CD4-positive, alpha-beta memory T cell (primary cell): ENCODE measurements around the gene SETBP1. TPM values are rescaled to one million over a fixed set of nuclear protein-coding genes. Genes with fewer than 3 reads are reported as not detected.

Experiments
- CTCF ChIA-PET: fragments of 350-600 bp; sonication (Branson Sonifier 250); formaldehyde crosslinking; loops from one replicate; lab custom pipeline; 2021; ENCODE audit warnings: inconsistent platforms; ENCODE audit not compliant: partially characterized antibody; lab: Charles Lee
- POLR2A ChIA-PET: fragments of 350-600 bp; sonication (Branson Sonifier 250); formaldehyde crosslinking; loops from one replicate; lab custom pipeline; 2021; ENCODE audit not compliant: partially characterized antibody; lab: Charles Lee
- DNase-seq, 5 donors: peaks; one replicate each; pipeline versions ENCODE4 v3.0.0 to v3.0.0-alpha.2; 2020 to 2022; ENCODE audit warnings: mixed read lengths in 1 of 5
- H3K27ac ChIP-seq: one replicate; pipeline ENCODE4 v1.7.0; 2013; ENCODE audit warnings: low read depth, low read length
- H3K27me3 ChIP-seq: 2 replicates; pipeline ENCODE4 v1.7.0; 2013; ENCODE audit warnings: mild to moderate bottlenecking, low read length, moderate library complexity; ENCODE audit not compliant: insufficient read depth
- H3K36me3 ChIP-seq: 2 replicates; pipeline ENCODE4 v1.7.0; 2013; ENCODE audit warnings: mild to moderate bottlenecking, low read length, moderate library complexity; ENCODE audit not compliant: insufficient read depth
- H3K4me1 ChIP-seq: 2 replicates; pipeline ENCODE4 v1.7.0; 2013; ENCODE audit warnings: mild to moderate bottlenecking, low read length, moderate library complexity; ENCODE audit not compliant: insufficient read depth
- H3K4me3 ChIP-seq, 2 donors: one replicate each; pipeline ENCODE4 v1.7.0; 2013; ENCODE audit warnings: low read length in 2 of 2, mild to moderate bottlenecking in 1 of 2
- H3K9me3 ChIP-seq, 2 donors: one replicate each; pipeline ENCODE4 v1.7.0; 2013; ENCODE audit warnings: low read length in 2 of 2, control low read depth in 1 of 2; ENCODE audit not compliant: control insufficient read depth in 1 of 2
- H3K27ac Mint-ChIP-seq, 7 donors: one replicate each; pipeline ENCODE4 v1.8.0; 2020 to 2021; ENCODE audit warnings: mixed read lengths in 7 of 7, mild to moderate bottlenecking in 6 of 7, inconsistent platforms in 3 of 7, moderate library complexity in 3 of 7
- H3K27me3 Mint-ChIP-seq, 2 donors: one replicate each; pipeline ENCODE4 v1.8.0; 2020 to 2021; ENCODE audit warnings: mixed read lengths in 2 of 2
- H3K36me3 Mint-ChIP-seq, 2 donors: one replicate each; pipeline ENCODE4 v1.8.0; 2020 to 2021; ENCODE audit warnings: mixed read lengths in 2 of 2, inconsistent platforms in 1 of 2, mild to moderate bottlenecking in 1 of 2
- H3K4me1 Mint-ChIP-seq, 4 donors: one replicate each; pipeline ENCODE4 v1.8.0; 2020 to 2021; ENCODE audit warnings: mixed read lengths in 4 of 4, mild to moderate bottlenecking in 1 of 4
- H3K4me3 Mint-ChIP-seq, 8 donors: one replicate each; pipeline ENCODE4 v1.8.0; 2020 to 2021; ENCODE audit warnings: mixed read lengths in 8 of 8, mild to moderate bottlenecking in 7 of 8, moderate library complexity in 6 of 8, inconsistent platforms in 3 of 8
- H3K9me3 Mint-ChIP-seq, 8 donors: one replicate each; pipeline ENCODE4 v1.8.0; 2020 to 2021; ENCODE audit warnings: mixed read lengths in 8 of 8, mild to moderate bottlenecking in 5 of 8, inconsistent platforms in 3 of 8, moderate library complexity in 1 of 8
- intact Hi-C: fragments of 100-400 bp; cut with micrococcal nuclease; formaldehyde crosslinking; loops from one replicate; pipeline ENCODE4 v1.15.1; 2023
- polyA plus RNA-seq, 2 donors: library from polyadenylated mRNA; unstranded; fragments of 300-500 nt; fragmentation: Illumina TruSeq; gene quantifications; one replicate each; pipeline ENCODE4 v1.2.3, GENCODE V29; 2021
- total RNA-seq, 2 experiments: library from RNA; stranded (reverse); gene quantifications; one replicate each; pipeline ENCODE4 v1.2.3, GENCODE V29; 2021

The SETBP1 gene
- total and polyA plus RNA-seq, 4 experiments from 2014 or later: 0.03 to 0.21 (median 0.09) TPM; not detected in 1

DNA sequence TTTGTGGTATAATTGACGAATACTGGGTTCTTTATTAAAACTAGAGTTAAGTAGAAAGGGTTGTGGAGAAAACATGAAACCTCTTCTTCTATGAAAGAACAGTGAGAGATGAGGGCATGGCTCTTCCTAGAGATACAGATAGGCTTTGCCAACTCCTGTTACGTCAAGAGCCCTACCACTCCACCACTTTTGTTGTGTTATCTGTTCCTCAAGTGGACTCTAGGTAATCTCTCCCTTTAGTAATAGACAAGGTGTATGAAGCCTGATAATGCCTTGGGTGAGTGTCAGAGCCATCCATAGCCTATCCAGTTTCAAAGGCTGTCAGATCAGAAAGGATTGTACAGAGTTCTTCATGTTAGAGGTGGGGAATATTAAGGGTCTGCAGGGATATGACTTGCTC, 176.4 kb downstream of the SETBP1 start:
- H3K27ac Mint-ChIP-seq: no peak overlapping the region
- CTCF ChIA-PET: no interaction called here
- peaks cover 0 to 4% of the 10 kb centered on the region in 2 donors for H3K27me3 Mint-ChIP-seq
- POLR2A ChIA-PET: no interaction called here
- DNase-seq: no peak
- Histone ChIP-seq H3K9me3 (no peaks in the 10 kb centered on the region), H3K4me1 (no peaks in the 10 kb centered on the region), H3K36me3 (no peaks in the 10 kb centered on the region), H3K4me3 (no peak overlapping the region), H3K27me3 (no peaks in the 10 kb centered on the region), H3K27ac (no peak overlapping the region)
- H3K36me3 Mint-ChIP-seq: no peaks in the 10 kb centered on the region
- intact Hi-C loops: no loop called here
- H3K4me3 Mint-ChIP-seq: no peak overlapping the region
- no peaks in the 10 kb centered on the region for H3K4me1 Mint-ChIP-seq
- no peaks in the 10 kb centered on the region for H3K9me3 Mint-ChIP-seq

GRCh38 chr18:44857744-44858491, 177.2 kb downstream of the SETBP1 start:
- intact Hi-C loops: no loop called here

GRCh38 chr18:44859263-44859662, 178.6 kb downstream of the SETBP1 start:
- no peaks in the 10 kb centered on the region for H3K36me3 ChIP-seq
- POLR2A ChIA-PET: no interaction called here
- intact Hi-C loops: no loop called here
- CTCF ChIA-PET: no interaction called here
- Mint-ChIP-seq H3K4me1 (no peaks in the 10 kb centered on the region), H3K27me3 (peaks cover 0 to 4% of the 10 kb centered on the region in 2 donors), H3K4me3 (no peak overlapping the region), H3K9me3 (no peaks in the 10 kb centered on the region), H3K36me3 (no peaks in the 10 kb centered on the region), H3K27ac (no peak overlapping the region)
- H3K9me3 ChIP-seq: no peaks in the 10 kb centered on the region
- no peak for DNase-seq
- H3K27ac ChIP-seq: no peak overlapping the region
- H3K4me1 ChIP-seq: no peaks in the 10 kb centered on the region
- no peak overlapping the region for H3K4me3 ChIP-seq
- H3K27me3 ChIP-seq: no peaks in the 10 kb centered on the region

More at GRCh38 chr18:44857744-44858491, 177.2 kb downstream of the SETBP1 start:
- Histone ChIP-seq H3K27ac (no peak overlapping the region), H3K4me1 (no peaks in the 10 kb centered on the region), H3K4me3 (no peak overlapping the region), H3K9me3 (no peaks in the 10 kb centered on the region), H3K36me3 (no peaks in the 10 kb centered on the region), H3K27me3 (no peaks in the 10 kb centered on the region)
- peaks cover 0 to 4% of the 10 kb centered on the region in 2 donors for H3K27me3 Mint-ChIP-seq
- ChIA-PET CTCF (no interaction called here), POLR2A (no interaction called here)
- no peak overlapping the region for H3K27ac Mint-ChIP-seq
- no peaks in the 10 kb centered on the region for H3K36me3 Mint-ChIP-seq
- no peaks in the 10 kb centered on the region for H3K4me1 Mint-ChIP-seq
- no peaks in the 10 kb centered on the region for H3K9me3 Mint-ChIP-seq
- no peak overlapping the region for H3K4me3 Mint-ChIP-seq
- DNase-seq: no peak

GRCh38 chr18:44859751-44860439, 179.2 kb downstream of the SETBP1 start:
- no peak overlapping the region for H3K4me3 ChIP-seq
- DNase-seq: no peak
- no peaks in the 10 kb centered on the region for H3K36me3 Mint-ChIP-seq
- H3K27ac Mint-ChIP-seq: no peak overlapping the region
- H3K4me1 Mint-ChIP-seq: no peaks in the 10 kb centered on the region
- no peaks in the 10 kb centered on the region for H3K4me1 ChIP-seq
- no peaks in the 10 kb centered on the region for H3K27me3 ChIP-seq
- POLR2A ChIA-PET: no interaction called here
- H3K36me3 ChIP-seq: no peaks in the 10 kb centered on the region
- CTCF ChIA-PET: interaction anchor here (0.9 kb wide), 1 partner anchor 17 kb away, joined by 3 read pairs; no protein-coding TSS in a partner anchor
- H3K27ac ChIP-seq: no peak overlapping the region
- no peaks in the 10 kb centered on the region for H3K9me3 ChIP-seq
- intact Hi-C loops: no loop called here
- H3K4me3 Mint-ChIP-seq: no peak overlapping the region
- no peaks in the 10 kb centered on the region for H3K9me3 Mint-ChIP-seq
- H3K27me3 Mint-ChIP-seq: peaks cover 0 to 1% of the 10 kb centered on the region in 2 donors

- Mint-ChIP-seq H3K27ac (no peak overlapping the region), H3K27me3 (peaks cover 0 to 1% of the 10 kb centered on the region in 2 donors), H3K4me3 (no peak overlapping the region), H3K4me1 (no peaks in the 10 kb centered on the region), H3K36me3 (no peaks in the 10 kb centered on the region), H3K9me3 (no peaks in the 10 kb centered on the region)
- CTCF ChIA-PET: no interaction called here
- DNase-seq: no peak
- intact Hi-C loops: no loop called here
- Histone ChIP-seq H3K27me3 (no peaks in the 10 kb centered on the region), H3K27ac (no peak overlapping the region), H3K4me3 (no peak overlapping the region), H3K36me3 (no peaks in the 10 kb centered on the region), H3K9me3 (no peaks in the 10 kb centered on the region), H3K4me1 (no peaks in the 10 kb centered on the region)
- POLR2A ChIA-PET: no interaction called here
Observed at GRCh38 chr18:44862112-44862511, 181.4 kb downstream of the SETBP1 start.

DNA sequence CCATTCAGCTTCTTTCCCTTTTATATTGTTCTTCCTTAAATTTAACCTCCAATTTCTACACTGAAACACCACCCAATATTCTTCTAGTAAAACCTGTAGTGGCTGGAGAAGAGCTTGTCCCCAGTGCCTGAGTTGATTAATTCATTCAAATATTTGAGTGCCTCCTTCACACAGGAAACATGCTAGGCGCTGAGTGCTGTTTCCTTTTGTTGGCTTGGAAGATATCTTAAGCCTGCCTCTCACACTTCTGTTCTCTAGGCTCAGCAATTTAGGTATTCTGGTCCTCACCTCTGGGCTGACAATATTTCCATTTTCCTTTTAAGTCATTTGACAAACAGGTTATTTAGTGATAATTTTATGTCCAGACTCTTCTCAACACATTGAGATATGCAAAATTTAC, 185.4 kb downstream of the SETBP1 start:
- Histone ChIP-seq H3K4me1 (no peaks in the 10 kb centered on the region), H3K27ac (no peak overlapping the region), H3K36me3 (no peaks in the 10 kb centered on the region), H3K9me3 (no peaks in the 10 kb centered on the region), H3K4me3 (no peak overlapping the region), H3K27me3 (no peaks in the 10 kb centered on the region)
- DNase-seq: no peak
- ChIA-PET POLR2A (no interaction called here), CTCF (no interaction called here)
- Mint-ChIP-seq H3K27ac (peak overlapping the region in 1 of 7 donors; percentile 18), H3K9me3 (no peaks in the 10 kb centered on the region), H3K36me3 (no peaks in the 10 kb centered on the region), H3K4me1 (no peaks in the 10 kb centered on the region), H3K4me3 (no peak overlapping the region), H3K27me3 (peaks cover 0 to 2% of the 10 kb centered on the region in 2 donors)
- intact Hi-C loops: no loop called here

DNA sequence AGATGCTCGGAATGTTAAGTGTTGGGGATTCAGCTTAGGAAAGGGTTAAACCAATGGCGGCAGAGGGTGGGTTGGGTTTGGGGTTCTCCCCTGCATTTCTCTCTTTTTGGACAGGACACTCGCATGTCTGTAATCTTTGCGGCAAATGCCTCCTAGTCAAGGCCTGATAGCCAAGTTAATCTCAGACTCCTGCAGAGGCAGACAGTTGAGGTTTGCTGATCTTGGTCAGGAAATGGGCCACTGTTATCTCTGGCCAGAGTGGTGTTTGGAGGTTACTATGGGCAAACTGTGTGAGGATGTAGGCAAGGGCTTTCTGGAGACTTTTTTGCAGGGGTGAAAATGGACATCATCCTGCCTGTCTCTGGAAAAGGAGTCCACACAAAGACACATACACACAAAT, 188.8 kb downstream of the SETBP1 start:
- Histone ChIP-seq H3K27me3 (no peaks in the 10 kb centered on the region), H3K4me1 (no peaks in the 10 kb centered on the region), H3K4me3 (no peak overlapping the region), H3K36me3 (no peaks in the 10 kb centered on the region), H3K9me3 (no peaks in the 10 kb centered on the region), H3K27ac (no peak overlapping the region)
- intact Hi-C loops: no loop called here
- DNase-seq: no peak
- H3K4me3 Mint-ChIP-seq: no peak overlapping the region
- peaks cover 5% of the 10 kb centered on the region in 2 donors for H3K27me3 Mint-ChIP-seq
- no peaks in the 10 kb centered on the region for H3K36me3 Mint-ChIP-seq
- peaks cover 0 to 3% (median 0%) of the 10 kb centered on the region in 8 donors for H3K9me3 Mint-ChIP-seq
- no peaks in the 10 kb centered on the region for H3K4me1 Mint-ChIP-seq
- ChIA-PET POLR2A (no interaction called here), CTCF (interaction anchor here (1.4 kb wide), 1 partner anchor 12 kb away, joined by 3 read pairs; no protein-coding TSS in a partner anchor)
- H3K27ac Mint-ChIP-seq: no peak overlapping the region
